Gastroesophageal sphincter (tissue), 3 donors: ENCODE data around the gene AFG1L.

ENCODE experiments used
- CTCF ChIP-seq, 4 experiments: fragments of 200-600 bp in 2 of 4; fragments of 450-650 bp in 2 of 4; sonication (generic) in 1 of 4; IDR thresholded peaks; one replicate each; pipeline ENCODE4 v1.5.1; 2017 to 2019; ENCODE audit warnings: antibody characterized with exemption in 4 of 4, mild to moderate bottlenecking in 2 of 4, moderate library complexity in 2 of 4
- EP300 ChIP-seq: sonication (generic); formaldehyde crosslinking; IDR thresholded peaks from one replicate; pipeline ENCODE4 v1.6.1; 2017; ENCODE audit warnings: antibody characterized with exemption, mild to moderate bottlenecking
- POLR2A ChIP-seq, 2 donors: fragments of 450-650 bp; IDR thresholded peaks; one replicate each; pipeline ENCODE4 v1.6.1; 2017; ENCODE audit warnings: antibody characterized with exemption in 2 of 2, mild to moderate bottlenecking in 2 of 2, moderate library complexity in 1 of 2

- TF ChIP-seq POLR2A (IDR thresholded peaks at IDR 0.05): no peak
- TF ChIP-seq CTCF (IDR thresholded peaks at IDR 0.05): no peak
- no peak for TF ChIP-seq EP300
Measured at GRCh38 chr6:108395297-108395696, 100.4 kb downstream of the AFG1L start.
